D721Med (cell line): ENCODE measurements around the gene NBAS.
"Not testable (repeated sequence)": the region's sequence is repeated elsewhere in the genome, so short reads cannot be mapped to it uniquely, and the experiment has no call there.

Source experiments
- DNase-seq: peaks from one replicate; pipeline ENCODE4 v3.0.0; 2011; ENCODE audit warnings: low spot score; ENCODE audit not compliant: insufficient read length
- FAIRE-seq: peaks from 2 replicates; lab custom pipeline; 2011; peaks lifted over from hg19 to GRCh38; lab: Jason Lieb, UNC
- TF ChIP-seq, protein P1 (sequence below): IDR thresholded peaks from 2 replicates; pipeline ENCODE4 v1.5.1; 2012; ENCODE audit warnings: mild to moderate bottlenecking, control low read depth; ENCODE audit not compliant: insufficient read depth; ENCODE audit errors: missing control alignments

The NBAS gene

GRCh38 chr2:15543053-15543452 lies 18.1 kb downstream of the NBAS start:
- FAIRE-seq (no peak), DNase-seq (no peak)
- TF ChIP-seq, protein P1, sequence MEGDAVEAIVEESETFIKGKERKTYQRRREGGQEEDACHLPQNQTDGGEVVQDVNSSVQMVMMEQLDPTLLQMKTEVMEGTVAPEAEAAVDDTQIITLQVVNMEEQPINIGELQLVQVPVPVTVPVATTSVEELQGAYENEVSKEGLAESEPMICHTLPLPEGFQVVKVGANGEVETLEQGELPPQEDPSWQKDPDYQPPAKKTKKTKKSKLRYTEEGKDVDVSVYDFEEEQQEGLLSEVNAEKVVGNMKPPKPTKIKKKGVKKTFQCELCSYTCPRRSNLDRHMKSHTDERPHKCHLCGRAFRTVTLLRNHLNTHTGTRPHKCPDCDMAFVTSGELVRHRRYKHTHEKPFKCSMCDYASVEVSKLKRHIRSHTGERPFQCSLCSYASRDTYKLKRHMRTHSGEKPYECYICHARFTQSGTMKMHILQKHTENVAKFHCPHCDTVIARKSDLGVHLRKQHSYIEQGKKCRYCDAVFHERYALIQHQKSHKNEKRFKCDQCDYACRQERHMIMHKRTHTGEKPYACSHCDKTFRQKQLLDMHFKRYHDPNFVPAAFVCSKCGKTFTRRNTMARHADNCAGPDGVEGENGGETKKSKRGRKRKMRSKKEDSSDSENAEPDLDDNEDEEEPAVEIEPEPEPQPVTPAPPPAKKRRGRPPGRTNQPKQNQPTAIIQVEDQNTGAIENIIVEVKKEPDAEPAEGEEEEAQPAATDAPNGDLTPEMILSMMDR: no peak

- not testable (repeated sequence) for FAIRE-seq, DNase-seq
Measured at GRCh38 chr2:15542269-15542668, 18.9 kb downstream of the NBAS start.

DNA sequence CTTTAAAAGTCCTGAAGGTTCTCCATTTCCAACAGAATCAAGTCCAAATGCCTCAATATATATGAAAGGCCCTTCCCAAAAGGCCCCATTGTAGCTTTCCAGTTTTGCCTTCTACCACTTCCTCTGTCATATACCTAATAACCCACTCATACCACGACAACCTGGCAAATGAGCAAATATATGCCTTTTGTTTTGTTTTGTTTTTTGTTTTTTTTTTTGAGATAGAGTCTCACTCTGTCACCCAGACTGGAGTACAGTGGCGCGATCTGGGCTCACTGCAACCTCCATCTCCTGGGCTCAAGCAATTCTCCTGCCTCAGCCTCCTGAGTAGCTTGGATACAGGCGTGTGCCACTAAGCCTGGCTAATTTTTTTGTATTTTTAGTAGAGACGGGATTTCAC lies 20.6 kb downstream of the NBAS start:
- DNase-seq, FAIRE-seq: not testable (repeated sequence)

DNA sequence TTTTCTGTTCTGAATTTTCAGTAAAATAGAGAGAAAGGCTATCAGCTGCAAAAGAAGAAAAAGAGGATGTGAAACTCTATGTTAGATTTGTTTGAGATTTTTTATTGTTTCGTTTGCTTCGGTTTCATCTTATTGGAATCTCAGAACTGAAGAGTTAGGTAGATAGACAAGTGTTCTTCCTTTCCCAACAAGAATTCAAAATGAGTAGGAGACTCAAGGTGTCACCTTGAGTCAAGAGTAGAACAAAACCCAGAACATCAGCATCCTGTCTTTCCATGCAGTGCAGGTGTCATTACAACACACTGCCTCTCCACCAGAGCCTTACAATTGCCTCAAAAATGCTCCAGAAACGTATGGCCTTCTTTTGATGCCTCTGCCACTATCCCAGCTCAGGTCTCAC lies 21.1 kb downstream of the NBAS start:
- DNase-seq: no peak
- no peak for FAIRE-seq

DNA sequence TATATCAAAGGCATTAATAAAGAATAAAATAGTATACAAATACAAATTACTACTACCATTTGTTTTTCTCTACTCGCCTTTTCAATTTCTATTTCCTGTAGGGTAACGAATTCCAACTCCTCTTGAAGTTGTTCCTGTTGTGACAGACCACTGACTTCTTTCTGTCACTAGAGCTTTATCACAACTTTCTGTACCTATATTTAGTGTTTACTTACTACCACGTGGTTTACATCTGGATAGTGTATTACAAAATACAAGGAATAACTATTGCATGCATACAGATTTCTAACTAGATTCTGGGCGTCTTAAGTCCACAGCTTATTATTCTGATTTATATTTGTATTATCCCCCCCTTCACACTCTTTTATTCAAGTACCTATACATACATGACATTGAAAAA lies 22.3 kb downstream of the NBAS start:
- DNase-seq (no peak), FAIRE-seq (no peak)
- TF ChIP-seq, protein P1: no peak

More for the DNA sequence above, 21.1 kb downstream of the NBAS start:
- TF ChIP-seq, protein P1: no peak

DNA sequence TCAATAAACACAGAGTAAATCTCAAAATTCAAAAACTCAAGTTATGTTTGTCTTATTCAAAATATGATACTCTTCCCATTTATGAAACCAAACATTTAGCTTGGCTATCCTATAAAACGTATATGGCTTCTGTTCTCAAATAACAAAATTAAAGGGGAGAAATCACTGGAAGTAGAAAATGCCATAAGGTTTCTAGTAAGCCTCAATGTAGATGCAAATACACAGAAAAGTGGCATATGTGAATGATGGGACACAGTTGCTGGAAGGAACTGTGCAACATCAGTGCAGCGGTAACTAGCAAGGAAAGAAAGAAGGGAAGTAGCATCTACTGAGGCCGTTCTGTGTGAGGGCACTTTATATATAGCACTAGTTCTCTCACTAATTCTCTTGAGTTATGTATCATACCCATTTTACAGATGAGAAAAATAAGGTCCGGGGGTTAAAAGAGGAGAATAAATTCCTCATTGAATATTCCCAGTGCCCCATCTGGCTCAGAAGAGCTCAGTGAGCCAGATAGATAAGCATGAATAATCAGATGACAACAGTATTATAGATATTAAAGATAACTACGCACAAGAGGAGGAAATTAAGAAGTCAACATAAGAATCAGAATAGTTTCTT lies 27.2 kb downstream of the NBAS start:
- FAIRE-seq (no peak), DNase-seq (no peak)
- TF ChIP-seq, protein P1: no peak

GRCh38 chr2:15532996-15533395 lies 28.1 kb downstream of the NBAS start:
- DNase-seq: no peak
- TF ChIP-seq, protein P1: no peak
- no peak for FAIRE-seq

GRCh38 chr2:15531095-15531854 lies 29.9 kb downstream of the NBAS start:
- TF ChIP-seq, protein P1: no peak
- FAIRE-seq (no peak), DNase-seq (no peak)
